Sigmoid colon (tissue), 4 donors: Measurements from ENCODE around the gene FAM174C.

ENCODE experiments used
- CTCF ChIP-seq, 4 experiments: fragments of 450-650 bp in 3 of 4; fragments of 200-600 bp in 1 of 4; IDR thresholded peaks; one replicate each; pipeline ENCODE4 v1.5.1; 2016 to 2019; ENCODE audit warnings: antibody characterized with exemption in 4 of 4, mild to moderate bottlenecking in 3 of 4, moderate library complexity in 2 of 4
- EP300 ChIP-seq, 4 donors: sonication (generic); formaldehyde crosslinking; IDR thresholded peaks; one replicate each; pipeline ENCODE4 v1.6.1; 2017; ENCODE audit warnings: antibody characterized with exemption in 4 of 4
- POLR2A ChIP-seq, 2 donors: fragments of 450-650 bp; IDR thresholded peaks; one replicate each; pipeline ENCODE4 v1.6.1; 2016; ENCODE audit warnings: antibody characterized with exemption in 2 of 2, mild to moderate bottlenecking in 2 of 2, moderate library complexity in 2 of 2

- TF ChIP-seq EP300 (IDR thresholded peaks at IDR 0.05) (no peak), POLR2A (IDR thresholded peaks at IDR 0.05) (no peak), CTCF (IDR thresholded peaks at IDR 0.05) (no peak)
Observed at GRCh38 chr19:1229056-1229923, 46.0 kb upstream of the FAM174C start.
